ENCODE measurements around the gene CAMK2G. TPM values are rescaled to one million over a fixed set of nuclear protein-coding genes. Genes with fewer than 3 reads are reported as not detected.

CAMK2G gene
- total and polyA plus RNA-seq, 2 experiments from 2014 or later = 24.3 to 25.7 TPM

- Histone ChIP-seq H3K4me2 (ENCODE audit: unreplicated experiment) (no peak overlapping the region), H3K27me3 (replicated peaks; ENCODE audit: insufficient read depth) (no peaks in the 10 kb centered on the region), H3K9me3 (ENCODE audit: low read depth) (no peaks in the 10 kb centered on the region), H3K27ac (no peak overlapping the region), H3K79me2 (ENCODE audit: insufficient read depth) (no peaks in the 10 kb centered on the region), H4K20me1 (ENCODE audit: insufficient read depth) (no peaks in the 10 kb centered on the region), H3K9ac (no peak overlapping the region), H3K4me3 (no peak overlapping the region), H3F3A (ENCODE audit: insufficient read depth) (no peaks in the 10 kb centered on the region), H2AFZ (no peak overlapping the region), H3K36me3 (ENCODE audit: low read depth) (0 out of 2 replicates have a peak, but pooled peaks cover 5% of the 10 kb centered on the region), H3K9me2 (ENCODE audit: insufficient read depth) (no peaks in the 10 kb centered on the region), H3K4me1 (ENCODE audit: insufficient read depth) (peaks cover 4% of the 10 kb centered on the region; the same call in 1 of the 2 replicates)
- TF ChIP-seq EZH2 (IDR thresholded peaks at IDR 0.05; ENCODE audit: insufficient read depth, poor library complexity, severe bottlenecking) (no peak), EZH2phosphoT487 (IDR thresholded peaks at IDR 0.05; ENCODE audit: insufficient read depth, low read depth) (no peak)
- in situ Hi-C loops (cut with MboI) = no loop called here
- no peak for DNase-seq
- WGBS, 2 experiments (ENCODE audit: low coverage in 1 of 2, low lambda C conversion rate in 2 of 2, missing lambda C conversion rate in 2 of 2) = 91 to 92% methylated on average over 11 to 14 of the region's 14 CpGs
Measured at GRCh38 chr10:73824146-73824725, 50.1 kb downstream of the CAMK2G start.

- 0 out of 2 replicates have a peak, but pooled peaks cover 5% of the 10 kb centered on the region for H3K36me3 ChIP-seq (ENCODE audit: low read depth)
- no peaks in the 10 kb centered on the region for H4K20me1 ChIP-seq (ENCODE audit: insufficient read depth)
- DNase-seq = no peak
- H3F3A ChIP-seq (ENCODE audit: insufficient read depth) = no peaks in the 10 kb centered on the region
- no peaks in the 10 kb centered on the region for H3K9me2 ChIP-seq (ENCODE audit: insufficient read depth)
- H3K9ac ChIP-seq = no peak overlapping the region
- peaks cover 4% of the 10 kb centered on the region; the same call in 1 of the 2 replicates for H3K4me1 ChIP-seq (ENCODE audit: insufficient read depth)
- no peaks in the 10 kb centered on the region for H3K9me3 ChIP-seq (ENCODE audit: low read depth)
- no peak overlapping the region for H2AFZ ChIP-seq
- in situ Hi-C loops (cut with MboI) = no loop called here
- H3K4me2 ChIP-seq (ENCODE audit: unreplicated experiment) = no peak overlapping the region
- no peak overlapping the region for H3K27ac ChIP-seq
- H3K4me3 ChIP-seq = no peak overlapping the region
- H3K79me2 ChIP-seq (ENCODE audit: insufficient read depth) = no peaks in the 10 kb centered on the region
- H3K27me3 ChIP-seq (replicated peaks; ENCODE audit: insufficient read depth) = no peaks in the 10 kb centered on the region
- no peak for TF ChIP-seq EZH2 (IDR thresholded peaks at IDR 0.05; ENCODE audit: insufficient read depth, poor library complexity, severe bottlenecking)
- TF ChIP-seq EZH2phosphoT487 (IDR thresholded peaks at IDR 0.05; ENCODE audit: insufficient read depth, low read depth) = no peak
- WGBS, 2 experiments (ENCODE audit: low coverage in 1 of 2, low lambda C conversion rate in 2 of 2, missing lambda C conversion rate in 2 of 2) = 80 to 81% methylated on average over 7 of the region's 7 CpGs
Measured at GRCh38 chr10:73823391-73823790, 51.0 kb downstream of the CAMK2G start.

- WGBS, 2 experiments (ENCODE audit: low coverage in 1 of 2, low lambda C conversion rate in 2 of 2, missing lambda C conversion rate in 2 of 2) = 87 to 89% methylated on average over 20 of the region's 20 CpGs
- no peak overlapping the region for H2AFZ ChIP-seq
- no peak for TF ChIP-seq EZH2 (IDR thresholded peaks at IDR 0.05; ENCODE audit: insufficient read depth, poor library complexity, severe bottlenecking)
- no peak for TF ChIP-seq EZH2phosphoT487 (IDR thresholded peaks at IDR 0.05; ENCODE audit: insufficient read depth, low read depth)
- no peaks in the 10 kb centered on the region for H4K20me1 ChIP-seq (ENCODE audit: insufficient read depth)
- no peaks in the 10 kb centered on the region for H3K9me2 ChIP-seq (ENCODE audit: insufficient read depth)
- H3K4me1 ChIP-seq (ENCODE audit: insufficient read depth) = peaks cover 23% of the 10 kb centered on the region
- DNase-seq = peak; percentile 40
- no peak overlapping the region for H3K4me2 ChIP-seq (ENCODE audit: unreplicated experiment)
- H3K9ac ChIP-seq = no peak overlapping the region
- in situ Hi-C loops (cut with MboI) = no loop called here
- H3K4me3 ChIP-seq = no peak overlapping the region
- no peaks in the 10 kb centered on the region for H3K27me3 ChIP-seq (replicated peaks; ENCODE audit: insufficient read depth)
- no peak overlapping the region for H3K27ac ChIP-seq
- no peaks in the 10 kb centered on the region for H3K79me2 ChIP-seq (ENCODE audit: insufficient read depth)
- 0 out of 2 replicates have a peak, but pooled peaks cover 5% of the 10 kb centered on the region for H3K36me3 ChIP-seq (ENCODE audit: low read depth)
- no peaks in the 10 kb centered on the region for H3K9me3 ChIP-seq (ENCODE audit: low read depth)
- H3F3A ChIP-seq (ENCODE audit: insufficient read depth) = peaks cover 22% of the 10 kb centered on the region
Measured at GRCh38 chr10:73819513-73820093, 54.8 kb downstream of the CAMK2G start.

GRCh38 chr10:73819081-73819480 lies 55.3 kb downstream of the CAMK2G start:
- in situ Hi-C loops (cut with MboI) = no loop called here
- Histone ChIP-seq H3K4me1 (ENCODE audit: insufficient read depth) (peaks cover 23% of the 10 kb centered on the region), H3K27me3 (replicated peaks; ENCODE audit: insufficient read depth) (no peaks in the 10 kb centered on the region), H3K36me3 (ENCODE audit: low read depth) (0 out of 2 replicates have a peak, but pooled peaks cover 5% of the 10 kb centered on the region), H3K27ac (no peak overlapping the region), H3F3A (ENCODE audit: insufficient read depth) (peaks cover 22% of the 10 kb centered on the region), H3K4me2 (ENCODE audit: unreplicated experiment) (no peak overlapping the region), H3K9me3 (ENCODE audit: low read depth) (no peaks in the 10 kb centered on the region), H3K79me2 (ENCODE audit: insufficient read depth) (no peaks in the 10 kb centered on the region), H4K20me1 (ENCODE audit: insufficient read depth) (no peaks in the 10 kb centered on the region), H3K4me3 (no peak overlapping the region), H3K9me2 (ENCODE audit: insufficient read depth) (no peaks in the 10 kb centered on the region), H2AFZ (no peak overlapping the region), H3K9ac (no peak overlapping the region)
- TF ChIP-seq EZH2 (IDR thresholded peaks at IDR 0.05; ENCODE audit: insufficient read depth, poor library complexity, severe bottlenecking) (no peak), EZH2phosphoT487 (IDR thresholded peaks at IDR 0.05; ENCODE audit: insufficient read depth, low read depth) (no peak)
- 68 to 75% methylated on average over 5 of the region's 5 CpGs for WGBS, 2 experiments (ENCODE audit: low coverage in 1 of 2, low lambda C conversion rate in 2 of 2, missing lambda C conversion rate in 2 of 2)
- DNase-seq = no peak
